Subcutaneous abdominal adipose tissue (tissue), 5 donors: ENCODE results near the gene SLC22A2.
"Not testable (repeated sequence)": the region's sequence is repeated elsewhere in the genome, so short reads cannot be mapped to it uniquely, and the experiment has no call there.

ENCODE experiments used
- H3K27ac ChIP-seq: one replicate; pipeline ENCODE4 v1.7.0; 2013; ENCODE audit warnings: low read depth, mild to moderate bottlenecking, inconsistent platforms, low read length, moderate library complexity
- H3K27me3 ChIP-seq, 5 donors: one replicate each; pipeline ENCODE4 v1.7.0; 2013; ENCODE audit warnings: low read length in 5 of 5, inconsistent platforms in 1 of 5; ENCODE audit not compliant: control insufficient read depth in 5 of 5, insufficient read depth in 4 of 5
- H3K36me3 ChIP-seq, 5 donors: one replicate each; pipeline ENCODE4 v1.7.0; 2013; ENCODE audit warnings: low read length in 5 of 5; ENCODE audit not compliant: control insufficient read depth in 5 of 5, insufficient read depth in 5 of 5
- H3K4me1 ChIP-seq, 5 donors: one replicate each; pipeline ENCODE4 v1.7.0; 2013; ENCODE audit warnings: low read length in 5 of 5, mild to moderate bottlenecking in 3 of 5, moderate library complexity in 1 of 5; ENCODE audit not compliant: control insufficient read depth in 5 of 5, insufficient read depth in 5 of 5
- H3K4me3 ChIP-seq, 5 donors: one replicate each; pipeline ENCODE4 v1.7.0; 2013; ENCODE audit warnings: low read length in 5 of 5, low read depth in 1 of 5
- H3K9ac ChIP-seq, 5 donors: one replicate each; pipeline ENCODE4 v1.7.0; 2013; ENCODE audit warnings: low read length in 5 of 5, mild to moderate bottlenecking in 4 of 5, moderate library complexity in 3 of 5
- H3K9me3 ChIP-seq, 5 donors: one replicate each; pipeline ENCODE4 v1.7.0; 2013; ENCODE audit warnings: low read length in 5 of 5; ENCODE audit not compliant: control insufficient read depth in 5 of 5
- donor health status: healthy.
- donor health status: healthy.
- donor health status: healthy.
- donor health status: healthy.
- donor health status: healthy.

Gene SLC22A2

GRCh38 chr6:160238278-160238711, 20.3 kb downstream of the SLC22A2 start:
- no peak overlapping the region for H3K27ac ChIP-seq
- no peaks in the 10 kb centered on the region for H3K36me3 ChIP-seq
- peaks cover 0 to 4% (median 3%) of the 10 kb centered on the region in 5 donors for H3K9me3 ChIP-seq
- no peak overlapping the region for H3K4me3 ChIP-seq
- no peaks in the 10 kb centered on the region for H3K27me3 ChIP-seq
- H3K4me1 ChIP-seq, result no peaks in the 10 kb centered on the region
- H3K9ac ChIP-seq, result no peak overlapping the region

- not testable (repeated sequence) for H3K9ac ChIP-seq, H3K27me3 ChIP-seq, H3K4me3 ChIP-seq, H3K27ac ChIP-seq, H3K9me3 ChIP-seq, H3K36me3 ChIP-seq, H3K4me1 ChIP-seq
These were observed 20.9 kb downstream of the SLC22A2 start for GRCh38 chr6:160237597-160238275.

- not testable (repeated sequence) for H3K27me3 ChIP-seq, H3K4me1 ChIP-seq, H3K4me3 ChIP-seq, H3K36me3 ChIP-seq, H3K9me3 ChIP-seq, H3K9ac ChIP-seq, H3K27ac ChIP-seq
These were observed 22.3 kb downstream of the SLC22A2 start for GRCh38 chr6:160236235-160236872.

GRCh38 chr6:160233950-160234640, 24.5 kb downstream of the SLC22A2 start:
- not testable (repeated sequence) for H3K27ac ChIP-seq, H3K36me3 ChIP-seq, H3K9me3 ChIP-seq, H3K4me1 ChIP-seq, H3K27me3 ChIP-seq, H3K4me3 ChIP-seq, H3K9ac ChIP-seq

- H3K27ac ChIP-seq, result no peak overlapping the region
- H3K36me3 ChIP-seq, result no peaks in the 10 kb centered on the region
- no peak overlapping the region for H3K4me3 ChIP-seq
- H3K9ac ChIP-seq, result no peak overlapping the region
- H3K9me3 ChIP-seq, result no peaks in the 10 kb centered on the region
- H3K4me1 ChIP-seq, result no peaks in the 10 kb centered on the region
- no peaks in the 10 kb centered on the region for H3K27me3 ChIP-seq
These were observed 30.9 kb downstream of the SLC22A2 start for GRCh38 chr6:160227769-160228161.

GRCh38 chr6:160227038-160227768, 31.4 kb downstream of the SLC22A2 start:
- Histone ChIP-seq H3K4me1 (no peaks in the 10 kb centered on the region), H3K27ac (no peak overlapping the region)

GRCh38 chr6:160226118-160226591, 32.5 kb downstream of the SLC22A2 start:
- H3K36me3 ChIP-seq, result no peaks in the 10 kb centered on the region
- H3K27me3 ChIP-seq, result no peaks in the 10 kb centered on the region
- no peak overlapping the region for H3K4me3 ChIP-seq
- no peak overlapping the region for H3K9ac ChIP-seq
- no peaks in the 10 kb centered on the region for H3K9me3 ChIP-seq
- no peaks in the 10 kb centered on the region for H3K4me1 ChIP-seq
- H3K27ac ChIP-seq, result no peak overlapping the region

More at GRCh38 chr6:160227038-160227768, 31.4 kb downstream of the SLC22A2 start:
- Histone ChIP-seq H3K9me3 (no peaks in the 10 kb centered on the region), H3K9ac (no peak overlapping the region), H3K36me3 (no peaks in the 10 kb centered on the region), H3K27me3 (no peaks in the 10 kb centered on the region), H3K4me3 (no peak overlapping the region)

GRCh38 chr6:160224639-160225237, 33.9 kb downstream of the SLC22A2 start:
- Histone ChIP-seq H3K27me3 (no peaks in the 10 kb centered on the region), H3K4me3 (no peak overlapping the region), H3K9me3 (no peaks in the 10 kb centered on the region), H3K4me1 (no peaks in the 10 kb centered on the region), H3K9ac (no peak overlapping the region), H3K36me3 (no peaks in the 10 kb centered on the region), H3K27ac (no peak overlapping the region)

- Histone ChIP-seq H3K9ac (no peak overlapping the region), H3K27ac (no peak overlapping the region), H3K4me3 (no peak overlapping the region), H3K9me3 (peaks cover 0 to 4% (median 0%) of the 10 kb centered on the region in 5 donors), H3K4me1 (no peaks in the 10 kb centered on the region), H3K36me3 (no peaks in the 10 kb centered on the region), H3K27me3 (peaks cover 0 to 3% (median 0%) of the 10 kb centered on the region in 5 donors)
These were observed 36.1 kb downstream of the SLC22A2 start for GRCh38 chr6:160222491-160222890.
